Measurements from ENCODE around the gene AICDA.
"Not testable (repeated sequence)": the region's sequence is repeated elsewhere in the genome, so short reads cannot be mapped to it uniquely, and the experiment has no call there.

AICDA gene

DNA sequence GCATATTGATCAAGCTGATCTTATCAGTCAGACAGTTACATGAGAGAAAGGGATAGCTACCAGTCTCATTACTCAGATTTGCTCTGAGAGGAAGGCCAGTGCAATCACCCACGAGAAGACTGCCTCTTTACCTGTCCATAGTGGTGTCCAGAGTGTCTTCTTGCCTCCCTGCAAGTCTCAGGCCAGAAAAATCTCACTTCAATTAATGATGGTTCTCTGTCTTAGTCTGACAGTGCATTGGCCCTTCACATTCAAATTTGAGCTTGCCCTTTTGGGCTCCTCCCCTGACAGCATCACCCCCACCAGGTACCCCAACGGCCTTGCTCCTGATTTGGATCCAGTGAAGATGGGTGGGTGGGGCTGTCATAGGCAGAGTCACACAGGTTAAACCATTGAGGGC lies at the start of gene AICDA:
AICDA (minus strand) TSS at position 231 of the 400 bp plus-strand sequence; CDS start at position 139, 92 bp downstream.
- DNase-seq, result no peak

- DNase-seq, result no peak
Measured at GRCh38 chr12:8661751-8662150, 49.1 kb upstream of the AICDA start.

- no peak for DNase-seq
Measured at GRCh38 chr12:8661016-8661415, 48.4 kb upstream of the AICDA start.

- no peak for DNase-seq
Measured at GRCh38 chr12:8658346-8658745, 45.7 kb upstream of the AICDA start.

DNA sequence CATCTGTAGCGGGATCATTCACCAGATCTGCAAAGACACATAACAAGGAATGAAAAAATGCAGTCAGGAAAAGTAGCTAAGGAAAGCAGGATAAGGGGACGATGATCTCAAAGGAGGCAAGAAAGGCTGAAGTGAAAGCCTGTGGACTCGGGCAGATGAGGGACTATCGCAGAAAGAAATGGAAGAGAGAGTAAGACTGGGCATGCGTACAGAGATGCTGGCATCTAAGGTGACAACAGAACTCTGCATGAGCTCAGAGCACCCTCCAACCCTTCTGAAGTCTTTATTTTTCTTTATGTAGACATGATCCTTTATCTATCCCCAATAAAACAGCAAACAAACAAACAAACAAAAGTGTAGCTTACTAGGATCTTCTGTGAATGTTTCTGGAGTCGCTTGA lies 42.8 kb upstream of the AICDA start:
- DNase-seq, result no peak

GRCh38 chr12:8648576-8649205 lies 36.0 kb upstream of the AICDA start:
- DNase-seq, result no peak

DNA sequence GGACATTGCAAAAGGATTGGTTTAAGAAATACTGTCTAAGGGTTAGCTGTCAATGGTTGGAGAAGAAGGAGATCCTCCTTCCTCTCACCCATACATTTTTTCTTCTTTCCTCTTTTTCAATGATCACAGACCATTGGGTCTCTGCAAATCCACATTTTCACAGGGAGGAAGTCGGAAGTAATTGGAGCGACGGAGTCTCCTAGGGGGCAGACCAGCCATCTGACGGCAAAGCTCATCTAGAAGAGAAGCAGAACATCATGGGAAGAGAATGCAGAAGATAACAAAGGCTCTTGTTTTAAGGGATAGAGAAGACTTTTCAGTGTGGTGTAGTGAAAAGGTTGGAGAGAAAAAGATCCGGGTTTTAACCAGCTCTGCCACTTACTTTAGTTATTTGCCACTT lies 35.3 kb upstream of the AICDA start:
- DNase-seq, result no peak

GRCh38 chr12:8644345-8645248 lies 31.9 kb upstream of the AICDA start:
- no peak for DNase-seq

- no peak for DNase-seq
Measured at GRCh38 chr12:8642775-8643174, 30.1 kb upstream of the AICDA start.

DNA sequence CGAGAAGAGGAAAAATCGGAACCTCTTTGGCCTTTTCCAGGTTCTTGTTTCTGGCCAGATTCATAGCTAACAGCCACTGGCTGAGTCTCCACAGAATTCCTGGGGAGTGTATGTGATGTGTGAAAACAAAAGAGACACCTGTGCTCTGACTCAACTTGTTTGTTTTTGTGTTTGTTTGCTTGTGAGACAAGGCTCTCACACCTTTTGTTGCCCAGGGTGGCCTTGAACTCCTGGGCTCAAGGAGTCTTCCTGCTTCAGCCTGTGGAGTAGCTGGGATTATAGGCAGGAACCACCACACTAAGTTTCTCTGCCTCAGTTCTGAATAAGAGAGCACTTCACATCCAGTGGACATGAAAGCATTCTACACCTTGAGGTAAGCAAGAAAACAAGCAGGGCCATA lies 27.3 kb upstream of the AICDA start:
- no peak for DNase-seq

DNA sequence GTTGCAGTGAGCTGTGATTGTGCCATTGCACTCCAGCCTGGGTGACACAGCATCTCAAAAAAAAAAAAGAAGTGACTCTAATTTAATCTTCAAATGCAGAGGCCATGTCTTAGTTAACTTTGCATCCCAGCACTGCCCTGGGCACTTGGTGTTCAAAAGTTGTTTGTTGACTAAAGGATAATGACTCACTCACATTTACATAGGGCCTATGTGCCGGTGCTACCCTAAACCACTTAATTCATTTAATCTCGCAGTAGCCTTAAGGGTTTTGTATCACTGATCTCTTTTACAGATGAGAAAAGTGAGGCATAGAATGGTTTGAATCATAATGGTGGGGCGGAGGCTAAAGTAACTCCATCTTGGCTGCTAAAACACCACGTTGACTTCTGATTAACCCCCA lies 26.3 kb upstream of the AICDA start:
- DNase-seq, result no peak

GRCh38 chr12:8637666-8638065 lies 25.0 kb upstream of the AICDA start:
- DNase-seq, result no peak

GRCh38 chr12:8637244-8637643 lies 24.6 kb upstream of the AICDA start:
- no peak for DNase-seq

DNA sequence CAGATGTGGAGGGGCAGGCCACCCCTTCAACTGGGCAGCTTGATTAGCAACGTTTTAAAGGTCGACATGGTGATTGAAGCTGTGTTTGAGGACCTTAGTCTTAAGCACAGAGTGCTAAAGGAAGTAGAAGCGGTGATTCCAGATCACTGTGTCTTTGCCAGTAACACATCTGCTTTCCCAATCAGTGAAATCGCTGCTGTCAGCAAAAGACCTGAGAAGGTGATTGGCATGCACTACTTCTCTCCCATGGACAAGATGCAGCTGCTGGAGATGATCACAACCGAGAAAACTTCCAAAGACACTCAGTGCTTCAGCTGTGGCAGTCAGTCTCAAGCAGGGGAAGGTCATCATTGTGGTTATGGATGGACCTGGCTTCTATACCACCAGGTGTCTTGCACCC lies 23.9 kb upstream of the AICDA start:
- no peak for DNase-seq

- not testable (repeated sequence) for DNase-seq
Measured at GRCh38 chr12:8636007-8636346, 23.3 kb upstream of the AICDA start.

DNA sequence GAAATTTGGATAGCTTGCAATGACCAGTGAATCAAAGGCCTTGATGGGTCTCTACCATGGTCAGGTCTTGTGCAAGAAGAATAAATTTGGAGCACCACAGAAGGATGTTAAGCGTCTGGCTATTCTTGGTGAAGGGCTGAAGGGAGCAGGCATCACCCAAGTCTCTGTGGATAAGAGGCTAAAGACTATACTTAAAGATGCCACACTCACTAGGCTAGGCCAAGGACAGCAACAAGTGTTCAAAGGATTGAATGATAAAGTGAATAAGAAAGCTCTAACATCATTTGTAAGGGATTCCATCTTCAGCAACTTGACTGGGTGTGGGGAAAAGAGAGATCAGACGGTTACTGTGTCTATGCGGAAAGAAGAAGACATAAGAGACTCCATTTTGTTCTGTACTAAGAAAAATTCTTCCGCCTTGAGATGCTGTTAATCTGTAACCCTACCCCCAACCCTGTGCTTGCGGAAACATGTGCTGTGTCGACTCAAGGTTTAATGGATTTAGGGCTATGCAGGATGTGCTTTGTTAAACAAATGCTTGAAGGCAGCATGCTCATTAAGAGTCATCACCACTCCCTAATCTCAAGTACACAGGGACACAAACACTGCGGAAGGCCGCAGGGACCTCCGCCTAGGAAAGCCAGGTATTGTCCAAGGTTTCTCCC lies 22.8 kb upstream of the AICDA start:
- not testable (repeated sequence) for DNase-seq

DNA sequence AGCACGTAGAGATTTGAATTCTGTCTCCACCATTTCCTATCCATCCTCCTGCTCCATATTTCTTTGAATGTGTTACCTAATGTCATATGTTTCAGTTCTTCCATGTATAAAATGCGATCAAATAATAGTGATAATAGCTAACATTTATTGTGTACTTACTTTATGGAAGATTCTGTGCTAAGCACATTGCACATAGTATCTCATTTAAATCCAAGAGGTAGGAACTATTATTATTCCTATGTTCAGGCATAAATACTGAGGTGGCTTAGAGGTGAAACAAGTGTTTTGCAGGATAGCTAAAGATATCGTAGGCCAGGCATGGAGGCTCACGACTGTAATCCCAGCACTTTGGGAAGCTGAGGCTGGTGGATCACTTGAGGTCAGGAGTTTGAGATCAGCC lies 17.5 kb upstream of the AICDA start:
- no peak for DNase-seq

DNA sequence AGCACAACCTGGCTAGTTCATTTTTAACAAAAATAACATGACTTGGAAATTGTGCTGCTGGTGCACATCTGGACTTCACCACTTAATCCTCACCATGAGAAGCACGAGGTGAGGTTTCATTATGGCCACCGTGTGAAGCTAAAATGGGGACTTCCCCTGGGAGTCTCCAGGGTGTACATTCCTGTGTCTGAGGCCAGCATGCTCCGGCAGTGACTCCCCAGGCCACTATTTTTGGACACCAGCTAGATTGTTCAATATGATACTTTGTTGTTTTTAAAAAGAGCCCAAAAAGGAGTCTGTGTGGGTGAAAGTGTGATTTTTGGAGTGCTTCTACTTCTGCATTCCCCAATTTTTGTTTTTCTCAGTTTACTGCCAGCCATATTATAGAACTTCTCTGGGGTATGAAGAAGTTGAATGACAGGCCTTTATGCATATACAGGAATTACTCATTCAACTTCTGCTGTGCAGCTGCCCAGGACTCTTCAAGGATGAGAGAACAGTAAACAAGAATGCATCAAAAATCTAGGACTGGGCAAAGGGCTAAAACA lies 16.9 kb upstream of the AICDA start:
- no peak for DNase-seq

- DNase-seq, result no peak
Measured at GRCh38 chr12:8628731-8629130, 16.1 kb upstream of the AICDA start.

- not testable (repeated sequence) for DNase-seq
Measured at GRCh38 chr12:8624750-8625149, 12.1 kb upstream of the AICDA start.

- no peak for DNase-seq
Measured at GRCh38 chr12:8622646-8623045, 10.0 kb upstream of the AICDA start.

GRCh38 chr12:8615206-8615605 lies 2.5 kb upstream of the AICDA start:
- no peak for DNase-seq

DNA sequence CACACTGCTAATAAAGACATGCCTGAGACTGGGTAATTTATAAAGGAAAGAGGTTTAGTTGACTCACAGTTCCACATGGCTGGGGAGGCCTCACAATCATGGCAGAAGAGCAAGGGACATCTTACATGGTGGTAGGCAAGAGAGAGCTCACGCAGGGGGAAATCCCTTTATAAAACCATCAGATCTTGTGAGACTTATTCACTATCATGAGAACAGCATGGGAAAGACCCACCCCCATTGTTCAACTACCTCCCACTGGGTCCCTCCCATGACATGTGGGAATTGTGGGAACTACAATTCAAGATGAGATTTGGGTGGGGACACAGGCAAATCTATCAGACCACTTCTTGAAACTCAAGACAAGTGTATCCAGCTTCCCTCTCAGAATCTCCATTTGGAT lies 1.2 kb upstream of the AICDA start:
- not testable (repeated sequence) for DNase-seq

Measured in right forelimb (tissue), 1 donor.